ENCODE results near the gene FOXN3. TPM values are rescaled to one million over a fixed set of nuclear protein-coding genes. Genes with fewer than 3 reads are reported as not detected.

Gene FOXN3
- total RNA-seq, 2 donors from 2014 or later, result 42.3 to 61.6 TPM

DNA sequence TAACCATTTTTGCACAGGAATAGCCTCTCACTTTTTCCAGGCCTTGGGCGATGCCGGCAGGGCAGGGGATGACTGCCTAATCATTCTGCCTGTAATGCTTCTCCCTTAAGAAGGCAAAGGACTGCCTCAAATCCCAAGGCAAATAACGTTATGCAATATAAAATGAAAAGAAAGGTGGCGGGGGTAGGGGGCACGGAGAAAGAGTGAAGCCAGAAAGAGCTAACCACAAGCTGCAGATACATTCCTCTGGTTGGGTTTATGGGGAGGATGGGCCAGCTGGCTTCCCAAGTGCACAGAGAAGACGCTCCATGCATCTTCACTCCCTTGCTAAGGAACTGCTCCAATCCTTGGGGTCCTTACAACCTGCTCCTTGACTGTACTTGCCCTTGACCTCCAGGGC, 229.5 kb downstream of the FOXN3 start:
- no peak for ATAC-seq
- H3K36me3 ChIP-seq (replicated peaks in 1 of 2; ENCODE audit: insufficient read depth in 1 of 2, low read depth in 2 of 2), result no peaks in the 10 kb centered on the region
- no peaks in the 10 kb centered on the region for H3K27me3 ChIP-seq
- intact Hi-C loops (cut with DNase I), result no loop called here
- no peaks in the 10 kb centered on the region for H3K9me3 ChIP-seq
- no peak for TF ChIP-seq POLR2A (IDR thresholded peaks at IDR 0.05)
- TF ChIP-seq, protein P1, sequence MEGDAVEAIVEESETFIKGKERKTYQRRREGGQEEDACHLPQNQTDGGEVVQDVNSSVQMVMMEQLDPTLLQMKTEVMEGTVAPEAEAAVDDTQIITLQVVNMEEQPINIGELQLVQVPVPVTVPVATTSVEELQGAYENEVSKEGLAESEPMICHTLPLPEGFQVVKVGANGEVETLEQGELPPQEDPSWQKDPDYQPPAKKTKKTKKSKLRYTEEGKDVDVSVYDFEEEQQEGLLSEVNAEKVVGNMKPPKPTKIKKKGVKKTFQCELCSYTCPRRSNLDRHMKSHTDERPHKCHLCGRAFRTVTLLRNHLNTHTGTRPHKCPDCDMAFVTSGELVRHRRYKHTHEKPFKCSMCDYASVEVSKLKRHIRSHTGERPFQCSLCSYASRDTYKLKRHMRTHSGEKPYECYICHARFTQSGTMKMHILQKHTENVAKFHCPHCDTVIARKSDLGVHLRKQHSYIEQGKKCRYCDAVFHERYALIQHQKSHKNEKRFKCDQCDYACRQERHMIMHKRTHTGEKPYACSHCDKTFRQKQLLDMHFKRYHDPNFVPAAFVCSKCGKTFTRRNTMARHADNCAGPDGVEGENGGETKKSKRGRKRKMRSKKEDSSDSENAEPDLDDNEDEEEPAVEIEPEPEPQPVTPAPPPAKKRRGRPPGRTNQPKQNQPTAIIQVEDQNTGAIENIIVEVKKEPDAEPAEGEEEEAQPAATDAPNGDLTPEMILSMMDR (IDR thresholded peaks at IDR 0.05), result no peak
- DNase-seq, result no peak
- H3K27ac ChIP-seq, result no peak overlapping the region
- no peak overlapping the region for H3K4me3 ChIP-seq
- 78 to 93% methylated on average over 6 of the region's 6 CpGs for WGBS, 2 donors
- peaks cover 7% of the 10 kb centered on the region for H3K4me1 ChIP-seq

DNA sequence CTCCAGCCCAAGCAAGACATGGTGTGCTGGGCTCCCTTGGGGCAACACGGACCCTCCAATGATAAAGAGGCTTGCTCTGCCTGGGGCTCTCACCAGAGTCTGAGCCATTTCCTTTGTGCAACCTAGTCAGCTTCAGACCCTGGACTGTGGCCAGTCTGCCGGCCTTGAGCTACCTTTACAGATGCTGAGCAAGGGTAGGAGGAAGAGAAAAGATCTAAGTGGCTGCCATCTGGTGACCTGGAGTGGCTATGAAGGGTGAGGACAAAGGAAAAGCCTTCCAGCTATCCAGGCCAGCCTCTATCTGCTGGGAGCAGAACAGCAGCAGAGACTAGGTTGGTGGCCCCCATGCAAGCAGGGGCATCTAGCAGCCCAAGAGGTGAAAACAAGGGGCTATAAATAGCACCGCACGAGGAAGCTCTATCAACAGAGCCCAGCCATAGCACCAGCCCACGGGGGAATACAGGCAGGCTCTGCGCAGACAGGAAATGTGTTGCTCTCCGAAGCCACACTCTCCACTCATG, 230.1 kb downstream of the FOXN3 start:
- WGBS, 2 donors, result 68 to 83% methylated on average over 5 to 7 of the region's 7 CpGs
- Histone ChIP-seq H3K27me3 (no peaks in the 10 kb centered on the region), H3K27ac (no peak overlapping the region), H3K9me3 (no peaks in the 10 kb centered on the region), H3K4me1 (peaks cover 7% of the 10 kb centered on the region), H3K36me3 (replicated peaks in 1 of 2; ENCODE audit: insufficient read depth in 1 of 2, low read depth in 2 of 2) (no peaks in the 10 kb centered on the region), H3K4me3 (no peak overlapping the region)
- intact Hi-C loops (cut with DNase I), result no loop called here
- ATAC-seq (peak; percentile 53), DNase-seq (peak; percentile 33 to 65 (median 51))
- TF ChIP-seq POLR2A (IDR thresholded peaks at IDR 0.05), result no peak
- TF ChIP-seq, protein P1 (IDR thresholded peaks at IDR 0.05), result peak in 1 of 7 experiments; percentile 11

DNA sequence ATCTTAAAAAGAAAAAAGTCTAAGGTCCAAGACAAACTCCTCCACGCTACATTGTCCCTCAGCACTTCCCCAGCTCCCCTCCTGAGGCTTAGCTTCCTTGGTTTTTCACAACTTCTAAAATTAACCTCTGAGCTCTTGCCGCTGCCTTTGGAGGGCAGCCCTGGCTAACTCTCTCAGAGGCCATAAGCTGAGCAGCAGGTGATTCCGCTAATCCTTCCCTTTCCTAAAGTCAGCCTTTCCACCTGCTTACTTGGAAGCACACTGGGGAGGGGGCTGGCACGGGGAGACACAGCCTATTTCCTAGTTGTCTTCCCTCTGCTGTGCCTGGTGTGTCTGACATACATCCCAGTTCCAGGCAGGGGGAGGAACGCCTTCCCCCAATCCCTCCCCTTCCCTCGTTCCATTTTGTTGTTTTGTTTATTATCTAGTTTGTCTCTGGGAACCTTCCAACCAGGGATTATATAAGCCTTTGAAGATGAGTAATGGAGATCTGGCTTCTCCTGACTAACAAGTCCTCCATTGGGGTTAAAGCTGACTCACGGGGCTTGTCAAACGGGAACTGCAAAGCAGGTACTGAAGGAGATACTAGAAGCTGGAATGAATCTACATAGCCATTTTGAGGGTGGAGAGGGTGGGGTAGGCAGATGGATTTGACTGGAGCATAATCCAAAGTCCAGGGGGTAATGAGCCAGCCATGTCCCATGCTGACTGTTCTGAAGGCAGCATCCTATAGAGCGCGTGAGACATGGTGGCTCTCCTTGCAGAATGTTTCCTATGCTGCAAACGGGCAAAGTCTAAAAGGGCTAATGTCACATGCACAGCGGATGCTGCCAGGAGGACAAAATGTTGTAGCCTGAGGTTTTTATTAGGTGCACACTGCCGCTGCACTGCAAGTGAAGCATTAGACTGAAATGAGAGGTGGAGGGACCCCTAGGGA, 230.8 kb downstream of the FOXN3 start:
- Histone ChIP-seq H3K9me3 (no peaks in the 10 kb centered on the region), H3K27me3 (no peaks in the 10 kb centered on the region), H3K27ac (no peak overlapping the region), H3K4me1 (peaks cover 7% of the 10 kb centered on the region), H3K4me3 (no peak overlapping the region), H3K36me3 (replicated peaks in 1 of 2; ENCODE audit: insufficient read depth in 1 of 2, low read depth in 2 of 2) (no peaks in the 10 kb centered on the region)
- WGBS, 2 donors, result 83 to 92% methylated on average over 13 of the region's 13 CpGs
- DNase-seq (no peak), ATAC-seq (no peak)
- no peak for TF ChIP-seq POLR2A (IDR thresholded peaks at IDR 0.05)
- TF ChIP-seq, protein P1 (IDR thresholded peaks at IDR 0.05), result no peak
- intact Hi-C loops (cut with DNase I), result no loop called here

DNA sequence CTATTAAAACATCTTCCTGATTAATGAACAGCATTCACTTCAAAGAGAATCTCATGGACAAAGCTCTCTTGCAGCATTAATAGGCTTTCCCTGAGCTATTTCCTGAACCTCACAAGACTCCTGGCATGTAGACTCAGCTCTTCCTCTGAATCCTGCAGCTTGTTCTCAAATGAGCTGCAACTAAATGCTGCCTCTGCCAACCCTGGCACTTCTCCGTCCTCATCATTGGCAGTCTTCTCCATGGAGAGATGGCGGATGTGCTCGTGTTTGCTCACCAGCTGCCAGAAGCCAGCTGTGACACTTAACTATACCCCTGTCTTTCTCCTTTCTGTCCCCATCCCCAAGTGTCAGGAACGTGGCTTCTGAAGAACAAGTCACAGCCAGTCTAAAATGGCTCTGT, 232.1 kb downstream of the FOXN3 start:
- no peaks in the 10 kb centered on the region for H3K9me3 ChIP-seq
- TF ChIP-seq, protein P1 (IDR thresholded peaks at IDR 0.05), result no peak
- no peak for TF ChIP-seq POLR2A (IDR thresholded peaks at IDR 0.05)
- H3K4me3 ChIP-seq, result no peak overlapping the region
- H3K27me3 ChIP-seq, result no peaks in the 10 kb centered on the region
- 86% methylated on average over 4 of the region's 4 CpGs for WGBS, 2 donors
- no peak overlapping the region for H3K27ac ChIP-seq
- intact Hi-C loops (cut with DNase I), result no loop called here
- H3K4me1 ChIP-seq, result peaks cover 7% of the 10 kb centered on the region
- H3K36me3 ChIP-seq (replicated peaks in 1 of 2; ENCODE audit: insufficient read depth in 1 of 2, low read depth in 2 of 2), result no peaks in the 10 kb centered on the region
- no peak for DNase-seq
- no peak for ATAC-seq
